Occipital lobe (tissue), 2 donors: ENCODE measurements around the gene CYP27C1. TPM values are rescaled to one million over a fixed set of nuclear protein-coding genes. Genes with fewer than 3 reads are reported as not detected.
"Not testable (repeated sequence)": the region's sequence is repeated elsewhere in the genome, so short reads cannot be mapped to it uniquely, and the experiment has no call there.

Experiments
- DNase-seq: peaks from one replicate; lab custom pipeline; 2025; lab: John Stamatoyannopoulos, UW
- total RNA-seq: library from RNA; depleted of rRNA; stranded (reverse); fragments of >200 nt; gene quantifications from one replicate; pipeline ENCODE4 v1.2.3, GENCODE V29; 2014

The CYP27C1 gene
- total RNA-seq, 1 donor from 2014 or later, result 2.2 TPM

DNA sequence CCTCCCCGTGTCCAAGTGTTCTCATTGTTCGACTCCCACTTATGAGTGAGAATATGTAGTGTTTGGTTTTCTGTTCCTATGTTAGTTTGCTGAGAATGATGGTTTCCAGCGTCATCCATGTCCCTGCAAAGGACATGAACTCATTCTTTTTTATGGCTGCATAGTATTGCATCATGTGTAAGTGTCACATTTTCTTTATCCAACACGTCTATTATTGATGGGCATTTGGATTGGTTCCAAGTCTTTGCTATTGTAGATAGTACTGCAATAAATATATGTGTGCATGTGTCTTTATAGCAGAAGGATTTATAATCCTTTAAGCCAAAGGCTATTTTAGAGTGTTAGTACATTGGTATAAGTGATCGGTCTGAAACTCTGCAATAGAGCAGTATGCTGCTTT, 4.0 kb upstream of the CYP27C1 start:
- DNase-seq, result not testable (repeated sequence)

DNA sequence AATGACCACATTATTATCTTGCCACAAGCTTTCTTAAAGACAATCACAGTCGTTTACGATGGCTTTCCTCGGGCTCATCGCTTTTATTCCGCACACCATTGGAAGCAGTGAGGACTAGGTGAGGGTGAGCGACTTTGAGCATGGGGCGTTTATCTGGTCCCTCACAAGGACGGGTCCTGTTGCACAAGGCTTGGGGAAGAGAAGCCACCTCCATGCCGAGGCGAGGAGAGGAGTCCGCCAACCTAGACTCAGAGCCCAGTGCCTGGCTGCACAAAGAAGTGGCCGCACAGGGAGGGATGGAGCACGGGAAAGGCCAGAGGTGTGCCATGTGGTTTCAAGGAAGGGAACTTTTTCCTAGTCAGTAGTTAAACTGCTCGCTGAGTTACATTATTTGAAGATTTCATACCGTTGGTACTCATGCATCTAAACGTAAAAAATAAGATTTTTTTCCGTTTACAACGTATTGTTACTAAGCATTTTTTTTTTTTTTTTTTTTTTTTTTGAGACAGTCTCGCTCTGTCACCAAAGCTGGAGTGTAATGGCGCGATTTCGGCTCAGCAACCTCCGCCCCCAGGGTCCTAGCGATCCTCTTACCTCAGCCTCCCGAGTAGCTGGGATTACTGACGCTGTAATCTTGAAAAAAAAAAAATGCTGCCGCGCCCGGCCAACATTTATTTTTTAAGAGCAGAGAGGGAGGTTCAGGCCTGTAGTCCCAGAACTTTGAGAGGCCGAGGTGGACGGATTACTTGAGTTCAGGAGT, 849 bp upstream of the CYP27C1 start:
- DNase-seq, result no peak

DNA sequence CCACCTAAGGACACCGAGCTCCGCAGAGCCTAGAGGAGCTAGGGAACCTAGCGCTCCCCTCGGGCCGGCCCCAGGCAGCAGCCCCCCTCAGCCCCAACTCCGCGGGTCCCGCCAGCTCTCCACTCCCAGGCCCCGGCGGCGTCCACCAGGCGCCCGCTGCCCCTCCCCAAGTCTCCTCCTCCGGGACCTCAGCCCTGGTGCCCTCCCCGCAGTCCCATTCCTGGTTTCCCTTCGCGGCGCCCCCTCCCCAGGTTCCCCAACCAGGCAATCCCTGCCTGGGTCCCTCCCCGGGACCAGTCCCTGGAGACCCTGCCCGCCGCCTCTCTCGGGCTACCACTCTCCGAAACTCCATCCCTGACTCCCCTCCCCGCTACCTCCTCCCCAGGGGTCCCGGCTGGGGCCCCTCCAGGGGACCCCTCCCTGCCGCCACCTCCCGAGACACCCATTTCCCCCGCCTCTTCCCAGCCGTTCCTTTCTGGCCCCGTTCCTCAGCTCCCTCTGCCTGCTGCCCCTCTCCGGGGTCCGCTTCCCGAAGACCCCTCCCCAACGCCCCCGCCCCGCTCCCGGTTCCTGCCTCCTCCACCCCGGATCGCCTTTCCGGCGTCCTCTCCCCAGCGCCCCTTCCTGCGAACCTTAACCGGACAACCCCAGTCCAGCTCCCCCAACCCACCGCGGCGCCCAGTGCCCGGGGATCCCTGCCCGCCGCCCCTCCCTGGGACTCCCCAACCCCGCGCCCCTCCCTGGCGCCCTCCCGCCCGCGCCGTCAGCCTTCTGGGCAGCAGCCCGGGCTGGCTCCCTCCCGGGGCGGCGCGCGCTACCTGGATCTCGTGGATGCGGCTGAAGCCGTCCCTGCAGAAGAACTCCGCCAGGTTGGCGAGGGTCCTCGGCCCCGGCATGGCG, 678 bp downstream of the CYP27C1 start:
- DNase-seq, result no peak

DNA sequence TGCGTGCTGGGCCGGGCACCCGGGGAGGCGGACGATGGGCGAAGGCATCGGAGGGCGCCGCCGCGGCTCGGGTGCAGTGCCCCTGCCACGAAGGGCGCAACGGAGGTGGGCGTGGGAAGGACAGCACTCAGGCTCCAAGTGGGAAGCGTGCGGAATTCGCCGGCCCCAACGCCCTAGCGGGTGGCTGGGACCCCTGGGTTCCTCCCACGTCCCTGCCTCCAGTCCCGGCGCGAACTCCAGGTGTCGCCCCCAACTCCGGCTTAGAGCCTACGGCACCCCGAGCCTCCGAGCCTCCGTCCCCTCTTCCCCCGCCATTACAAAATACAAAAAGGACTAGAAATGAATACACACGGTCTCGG, 1.3 kb downstream of the CYP27C1 start:
- no peak for DNase-seq

DNA sequence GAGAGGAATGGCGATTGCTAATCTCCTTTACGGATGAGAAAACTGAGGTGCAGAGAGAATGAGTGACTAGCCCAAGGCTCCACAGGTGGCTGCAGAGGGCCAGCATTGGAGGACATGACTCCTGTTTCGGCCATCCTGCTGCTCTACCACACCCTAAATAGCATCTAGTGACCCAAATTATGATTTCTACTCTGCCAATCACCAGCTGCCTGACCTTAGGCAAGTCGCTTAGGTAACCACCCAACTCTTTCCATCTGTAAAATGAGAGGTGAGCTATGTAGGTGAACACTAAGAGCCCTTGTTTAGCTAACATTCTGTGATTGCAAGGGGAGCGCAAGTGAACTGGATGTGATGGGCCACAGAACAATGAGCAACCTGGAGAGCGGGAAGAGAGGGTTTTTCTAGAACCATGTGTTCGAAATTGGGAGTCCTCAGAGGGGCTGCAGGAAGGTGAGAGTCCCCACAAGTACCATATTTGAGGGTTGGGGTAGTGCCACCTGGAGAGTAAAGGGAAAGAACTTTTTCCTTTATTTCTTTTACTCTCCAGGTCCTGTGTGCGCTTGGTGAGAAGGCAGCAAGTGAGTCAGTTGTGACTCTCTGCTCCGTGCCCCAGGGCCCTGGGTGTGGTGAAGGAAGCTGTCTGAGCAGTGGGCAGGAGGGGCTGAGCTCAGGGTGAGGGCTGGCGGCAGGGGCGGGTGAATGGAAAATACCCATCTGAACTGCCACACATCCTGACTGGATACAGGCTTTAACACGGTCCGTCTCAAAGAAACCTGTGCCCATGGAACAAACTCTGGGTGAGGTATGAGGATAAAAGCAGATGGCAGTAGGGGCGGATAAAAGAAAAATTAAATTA, 2.4 kb downstream of the CYP27C1 start:
- no peak for DNase-seq

DNA sequence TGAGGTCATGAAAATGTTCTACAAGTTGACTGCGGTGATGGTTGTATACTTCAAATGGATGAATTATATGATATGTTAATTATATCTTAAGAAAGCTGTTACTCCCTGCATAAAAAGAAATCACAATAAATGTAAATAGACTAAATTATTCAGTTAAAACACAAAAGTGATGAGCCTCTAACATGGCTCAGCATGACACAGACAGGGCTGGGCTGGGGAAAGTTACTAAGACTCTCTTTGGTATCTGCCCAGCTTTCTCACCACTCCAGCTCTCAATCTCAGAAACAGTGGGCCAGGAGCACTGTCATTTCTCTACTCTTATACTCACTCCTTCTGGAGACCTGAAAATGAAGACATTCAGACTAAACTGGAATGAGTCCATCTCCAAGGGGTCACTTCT, 3.5 kb downstream of the CYP27C1 start:
- no peak for DNase-seq

DNA sequence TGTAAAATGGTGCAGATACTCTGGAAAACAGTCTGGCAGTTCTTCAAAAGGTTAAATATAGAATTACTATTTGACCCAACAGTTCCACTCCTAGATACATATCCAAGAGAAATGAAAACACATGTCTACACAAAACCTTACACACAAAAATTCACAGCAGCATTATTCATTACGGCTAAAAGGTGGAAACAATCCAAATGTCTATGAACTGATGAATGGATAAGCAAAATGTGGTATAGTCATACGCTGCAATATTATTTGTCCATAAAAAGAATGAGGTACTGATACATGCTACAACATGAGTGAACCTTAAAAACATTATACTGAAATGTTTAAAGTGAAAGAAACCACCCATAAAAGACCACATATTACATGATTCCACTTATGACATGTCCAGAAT, 4.0 kb downstream of the CYP27C1 start:
- DNase-seq, result no peak

DNA sequence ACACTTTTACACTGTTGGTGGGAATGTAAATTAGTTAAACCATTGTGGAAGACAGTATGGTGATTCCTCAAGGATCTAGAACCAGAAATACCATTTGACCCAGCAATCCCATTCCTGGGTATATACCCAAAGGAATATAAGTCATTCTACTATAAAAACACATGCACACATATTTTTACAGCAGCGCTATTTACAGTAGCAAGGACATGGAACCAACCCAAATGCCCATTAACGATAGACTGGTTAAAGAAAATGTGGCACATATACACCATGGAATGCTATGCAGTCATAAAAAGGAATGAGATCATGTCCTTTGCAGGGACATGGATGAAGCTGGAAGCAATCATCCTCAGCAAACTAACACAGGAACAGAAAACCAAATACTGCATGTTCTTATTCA, 5.9 kb downstream of the CYP27C1 start:
- not testable (repeated sequence) for DNase-seq

DNA sequence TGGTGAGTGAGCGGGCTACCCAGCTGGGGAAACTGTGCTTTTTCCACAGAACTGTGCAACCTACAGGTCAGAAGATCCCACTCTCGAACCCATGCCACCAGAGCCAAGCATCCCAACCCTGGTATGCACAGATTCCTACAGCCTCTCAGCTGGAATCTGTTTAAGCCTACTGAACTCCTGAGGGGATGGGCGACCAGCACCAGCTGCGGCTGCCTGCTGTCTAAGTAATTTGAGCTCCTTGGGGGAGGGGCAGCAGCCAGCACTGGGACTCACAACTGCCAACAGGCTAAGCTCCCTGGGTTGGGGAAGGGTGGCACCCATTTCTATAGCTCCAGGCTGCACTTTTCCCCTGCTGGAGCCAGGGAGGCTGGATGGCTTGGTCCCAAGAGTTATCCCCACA, 11.8 kb downstream of the CYP27C1 start:
- no peak for DNase-seq

DNA sequence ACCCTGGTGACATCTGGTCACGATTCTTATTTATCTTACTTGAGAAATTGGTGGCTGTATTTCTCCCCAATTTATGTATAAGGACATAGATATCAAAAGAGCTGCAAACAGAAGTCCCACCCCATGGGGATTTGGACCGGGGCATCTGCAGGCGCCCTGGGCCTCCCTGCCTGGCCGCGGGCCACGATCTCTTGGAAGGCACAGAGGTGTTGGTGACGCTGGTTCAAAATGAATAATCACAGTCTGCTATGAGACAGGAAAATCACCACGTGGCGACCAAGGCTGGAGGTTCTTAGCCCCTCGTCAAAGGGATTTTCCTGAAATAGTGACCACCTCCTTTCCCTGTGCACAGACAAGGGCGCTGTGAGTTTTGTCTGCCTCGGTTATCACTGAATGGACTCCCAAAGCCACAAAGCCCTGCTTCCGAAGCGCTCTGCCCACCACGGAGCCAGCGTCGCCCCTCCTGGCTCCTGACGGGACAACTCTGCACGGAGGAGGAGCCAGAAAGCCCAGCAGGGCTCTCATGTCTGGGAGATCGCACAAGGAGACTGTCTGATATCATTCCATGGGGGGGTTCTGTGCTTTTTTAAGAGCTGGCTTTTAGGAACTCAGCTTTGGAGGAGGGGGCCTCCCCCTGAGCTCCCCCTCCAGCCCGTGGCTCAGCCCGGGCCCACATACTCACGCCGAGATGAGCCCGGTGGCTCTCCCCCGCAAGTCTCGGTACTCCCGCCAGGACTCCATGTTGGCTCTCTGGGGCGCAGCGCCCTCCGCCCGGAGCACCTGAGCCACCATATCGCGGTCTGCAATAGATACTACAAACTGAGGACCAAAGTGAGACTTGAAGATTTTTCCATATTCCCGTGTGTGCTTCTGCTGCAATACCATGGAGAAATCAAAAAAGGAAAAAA, 14.6 kb downstream of the CYP27C1 start:
- no peak for DNase-seq

DNA sequence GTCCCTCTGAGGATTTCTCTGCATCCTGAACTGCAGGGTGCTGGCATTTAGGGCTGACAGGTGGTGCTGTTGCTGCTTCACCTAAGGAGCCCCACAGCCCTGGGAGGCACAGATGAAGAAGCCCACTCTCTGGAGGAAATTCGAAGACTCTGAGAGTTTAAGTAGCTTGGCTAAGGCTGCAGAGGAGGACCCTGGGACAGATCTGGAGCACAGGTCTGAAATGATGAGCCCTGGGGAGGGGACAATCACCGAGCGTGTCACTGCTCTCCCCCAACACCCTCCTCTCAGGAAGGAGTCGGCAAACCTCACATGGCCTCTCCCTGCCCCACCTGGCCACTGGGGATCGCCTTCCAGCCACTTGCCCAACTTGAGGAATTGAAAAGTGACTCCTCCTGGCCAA, 18.6 kb downstream of the CYP27C1 start:
- no peak for DNase-seq

DNA sequence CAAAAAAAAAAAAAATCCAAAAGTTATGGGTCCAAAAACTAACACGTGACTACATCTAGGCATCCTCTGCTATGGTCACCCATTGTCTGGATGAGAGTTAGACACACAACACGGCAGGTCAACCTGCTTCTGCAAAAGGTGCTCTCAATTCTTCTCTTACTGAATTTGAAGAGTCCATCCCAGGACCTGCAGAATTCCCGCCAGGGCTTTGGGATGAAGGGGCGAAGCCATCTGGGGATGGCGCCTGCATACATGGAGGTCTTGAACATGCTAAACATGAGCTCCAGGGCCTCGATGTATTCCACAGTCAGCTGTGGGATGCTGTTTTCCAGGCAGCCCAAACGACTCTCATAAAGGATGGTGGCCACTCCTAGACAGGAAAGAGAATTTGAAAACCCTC, 19.1 kb downstream of the CYP27C1 start:
- DNase-seq, result no peak

DNA sequence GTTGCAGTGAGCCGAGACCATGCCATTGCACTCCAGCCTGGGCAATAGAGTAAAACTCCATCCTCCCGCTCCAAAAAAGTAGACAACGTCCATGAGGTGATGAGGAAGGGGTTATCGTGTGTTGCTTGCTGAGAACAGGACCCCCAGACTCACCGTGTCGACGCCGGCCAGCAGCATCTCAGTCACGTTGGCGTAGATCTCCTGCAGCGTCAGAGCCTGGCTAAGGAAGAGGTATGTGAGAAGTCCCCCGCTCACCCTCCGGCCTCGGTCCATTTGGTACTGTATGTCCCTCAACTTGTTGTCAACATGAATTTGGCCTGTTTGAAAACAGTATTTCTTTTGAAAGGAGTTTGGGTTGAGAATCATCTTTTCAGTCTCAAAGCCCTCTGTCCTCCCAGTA, 20.9 kb downstream of the CYP27C1 start:
- DNase-seq, result no peak

DNA sequence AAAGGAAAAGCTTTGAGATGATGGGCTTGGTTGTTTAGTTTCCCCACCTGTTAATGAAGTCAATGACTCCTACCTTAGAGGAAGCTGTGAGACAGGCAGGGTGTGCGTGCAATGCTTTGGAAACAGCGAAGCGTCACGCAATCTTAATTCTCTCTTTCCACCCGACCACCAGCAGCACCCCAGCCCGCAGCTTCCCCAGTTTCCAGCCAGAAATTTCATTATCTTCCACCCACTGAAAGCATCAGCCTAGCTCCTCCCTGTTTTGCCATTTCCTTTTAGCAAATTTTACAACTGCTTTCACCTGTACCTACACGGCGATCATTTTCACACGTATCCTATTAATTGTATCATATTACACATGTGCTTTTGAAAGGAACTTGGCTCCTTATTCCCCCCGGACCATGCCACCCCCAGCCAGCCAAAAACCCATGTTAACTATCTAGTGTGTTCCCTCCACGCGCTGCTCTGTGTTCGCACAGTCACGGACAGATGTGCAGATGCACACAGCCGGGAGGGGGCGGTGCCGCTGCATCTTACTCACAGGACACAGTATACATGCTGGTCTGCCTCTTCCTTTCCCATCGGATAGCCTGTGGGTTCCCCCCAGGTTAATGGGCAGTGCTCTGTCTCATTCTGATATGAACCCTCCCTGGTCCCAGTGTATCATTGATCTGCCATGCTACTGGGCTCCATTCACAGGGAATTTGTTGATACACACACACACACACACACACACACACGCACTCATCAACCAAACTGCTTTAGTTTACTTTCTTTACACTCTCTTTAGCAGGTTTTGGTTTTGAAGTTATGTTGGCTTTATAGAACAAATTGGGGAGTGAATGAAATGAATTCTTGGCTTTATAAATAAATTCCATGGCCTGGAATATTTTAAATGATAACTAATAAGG, 22.4 kb downstream of the CYP27C1 start:
- no peak for DNase-seq

DNA sequence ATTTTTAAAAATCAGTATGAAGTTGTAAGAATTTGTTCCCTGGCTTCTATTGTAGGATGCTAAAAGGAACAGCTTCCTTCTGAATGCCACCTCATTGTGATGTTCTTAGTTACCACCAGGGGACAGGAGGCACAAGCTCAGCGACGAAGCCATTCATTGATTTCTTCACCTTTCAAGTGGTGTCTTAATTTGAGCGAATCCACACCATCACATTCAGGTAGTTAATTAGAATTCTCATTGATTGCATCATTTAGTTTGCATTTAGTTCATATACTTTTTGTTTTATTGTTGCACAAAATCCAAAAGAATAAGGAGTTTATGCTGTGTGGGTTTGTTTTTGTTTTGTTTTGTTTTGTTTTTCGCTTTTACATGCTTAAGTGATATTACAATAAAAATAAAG, 23.1 kb downstream of the CYP27C1 start:
- no peak for DNase-seq

DNA sequence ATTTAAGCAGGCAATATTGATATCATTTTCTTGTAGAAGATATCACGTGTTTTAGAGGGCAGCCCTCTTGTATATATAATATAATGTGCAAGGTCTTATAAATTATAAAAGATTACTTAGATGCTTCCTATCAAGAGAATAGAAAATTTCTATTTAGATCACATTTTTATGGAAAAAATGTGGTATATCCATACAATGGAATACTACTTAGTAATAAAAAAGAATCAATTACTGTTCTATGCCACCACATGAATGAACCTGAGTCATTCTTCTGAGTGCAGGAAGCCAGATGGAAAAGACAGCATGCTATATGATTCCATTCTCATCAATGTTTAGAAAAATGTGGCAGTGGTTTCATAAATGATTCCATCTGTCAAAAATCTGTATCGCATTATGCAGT, 23.6 kb downstream of the CYP27C1 start:
- DNase-seq, result no peak

DNA sequence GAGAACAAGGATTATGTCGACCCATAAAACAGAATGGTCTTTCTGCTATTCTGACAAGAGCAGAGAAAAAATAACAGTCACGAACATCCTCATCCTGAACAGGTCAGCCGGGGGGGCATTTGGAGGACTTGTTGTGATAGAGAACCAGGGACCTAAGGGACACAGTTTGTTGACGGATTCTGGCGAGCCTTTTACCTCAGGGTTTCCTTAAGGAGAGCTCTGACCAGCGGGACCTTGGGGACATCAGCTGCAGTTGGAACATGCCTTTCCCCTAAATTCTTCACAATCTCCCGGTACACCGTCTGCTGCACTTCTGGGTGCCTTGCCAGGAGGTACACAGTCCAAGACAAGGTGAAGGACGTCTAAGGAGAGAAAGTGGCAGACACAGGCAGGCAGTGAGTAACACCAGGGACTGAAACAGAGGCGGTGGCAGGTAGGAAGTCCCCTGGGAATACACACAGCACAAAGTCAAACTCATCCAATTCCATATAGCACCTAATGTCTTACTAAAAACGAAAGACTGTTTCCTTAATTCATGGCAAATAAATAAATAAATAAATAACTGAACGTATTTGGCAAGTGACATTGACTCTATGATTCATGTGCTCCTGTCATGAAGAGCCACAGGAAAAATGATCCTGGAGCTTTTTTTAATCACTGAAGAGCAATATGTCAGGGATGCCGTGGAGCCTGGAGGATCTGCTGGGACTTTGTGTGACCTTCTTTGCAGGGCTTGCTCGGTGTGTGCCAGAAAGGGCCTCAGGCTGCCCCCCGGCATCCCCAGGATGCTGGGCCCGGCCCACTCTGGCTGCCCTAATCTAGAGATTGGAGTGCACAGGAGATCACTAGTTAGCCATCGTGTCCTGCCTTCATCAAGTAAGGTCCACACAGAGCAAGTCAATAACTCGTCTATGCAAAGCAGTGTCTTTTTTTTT, 24.7 kb downstream of the CYP27C1 start:
- DNase-seq, result no peak

DNA sequence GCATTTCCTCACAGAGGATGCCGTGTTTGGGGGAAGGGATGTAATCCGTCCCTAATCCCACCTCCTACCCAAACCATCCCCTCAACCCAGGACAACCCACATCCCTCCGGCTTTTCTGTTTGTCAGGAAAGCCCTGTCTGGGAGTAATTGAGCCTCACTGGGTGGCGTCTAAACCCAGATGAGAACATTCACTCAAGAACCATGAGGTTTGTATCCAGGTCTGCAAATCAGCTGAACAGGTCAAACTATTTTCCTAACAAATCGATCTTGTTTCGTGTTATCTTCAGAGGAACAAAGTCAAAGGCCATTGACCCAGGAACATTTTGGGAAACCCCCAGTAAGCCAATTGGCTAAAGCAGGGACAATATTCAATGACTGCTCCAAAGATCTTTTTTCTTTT, 25.7 kb downstream of the CYP27C1 start:
- DNase-seq, result no peak

DNA sequence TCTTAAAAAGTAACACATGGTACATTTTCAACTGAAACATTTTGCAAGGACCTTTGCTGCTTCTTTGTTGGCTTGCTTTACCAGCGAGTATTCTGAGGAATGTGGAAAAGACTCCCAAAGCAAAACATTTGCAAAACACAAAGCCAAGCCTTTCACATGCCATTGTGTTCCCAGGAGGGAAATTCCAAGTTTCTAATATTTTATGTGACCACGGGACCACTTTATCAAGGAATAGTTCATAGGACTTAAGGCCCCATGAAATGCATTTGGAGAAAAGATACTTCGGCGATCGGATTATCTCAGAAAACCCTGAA, 26.2 kb downstream of the CYP27C1 start:
- no peak for DNase-seq
